K562 (cell line): ENCODE data around the gene ERBB3.
A peak's percentile ranks its signal among the peaks of the same experiment; 100 is the strongest.

Experiments used
- CBX1 ChIP-seq: sonication (generic); IDR thresholded peaks from 2 replicates; pipeline ENCODE4 v1.6.1; 2016; ENCODE audit warnings: antibody characterized with exemption, low read depth, mild to moderate bottlenecking
- HDAC6 ChIP-seq: IDR thresholded peaks from 2 replicates; pipeline ENCODE4 v1.6.1; 2012; ENCODE audit warnings: low read depth, mild to moderate bottlenecking, control low read depth, inconsistent platforms, low read length, moderate library complexity
- HMGXB4 ChIP-seq: sonication (generic); formaldehyde crosslinking; IDR thresholded peaks from 2 replicates; pipeline ENCODE4 v1.8.1; 2023; ENCODE audit warnings: mild to moderate bottlenecking, missing genetic modification reagents
- MAFF ChIP-seq: IDR thresholded peaks from 2 replicates; pipeline ENCODE4 v1.6.1; 2012; ENCODE audit warnings: low read length, improper control_type of control experiment
- NFE2L1 ChIP-seq: fragments of 450-650 bp; IDR thresholded peaks from 2 replicates; pipeline ENCODE4 v1.6.1; 2016; ENCODE audit warnings: missing genetic modification characterization, low read depth, mild to moderate bottlenecking, missing compliant biosample characterization, moderate library complexity, borderline replicate concordance
- POLR2A ChIP-seq: fragments of 450-650 bp; conservative IDR thresholded peaks from 2 replicates; pipeline ENCODE4 v1.6.1; 2016
- POLR2AphosphoS2 ChIP-seq: IDR thresholded peaks from 2 replicates; pipeline ENCODE4 v1.6.1; 2012; ENCODE audit warnings: low read length, improper control_type of control experiment
- POLR2G ChIP-seq: fragments of 200-400 bp; formaldehyde crosslinking; IDR thresholded peaks from 2 replicates; pipeline ENCODE4 v1.6.1; 2017; ENCODE audit warnings: low read depth, mild to moderate bottlenecking, antibody characterized with exemption, low read length, moderate library complexity
- STAT5B ChIP-seq: fragments of 250-450 bp; sonication (Bioruptor Pico); IDR thresholded peaks from 2 replicates; pipeline ENCODE4 v1.8.0; 2021; ENCODE audit warnings: mild to moderate bottlenecking, inconsistent platforms
- TAF1 ChIP-seq: IDR thresholded peaks from 2 replicates; pipeline ENCODE4 v1.6.1; 2011; ENCODE audit warnings: mild to moderate bottlenecking, low read length, moderate library complexity; ENCODE audit not compliant: insufficient read depth, control insufficient read depth, severe bottlenecking; ENCODE audit errors: extremely low read depth
- TEAD4 ChIP-seq, 2 experiments: sonication (generic) in 1 of 2; formaldehyde crosslinking in 1 of 2; IDR thresholded peaks; 2 replicates each; pipeline versions ENCODE4 v1.6.1 to v1.8.0; 2012 to 2022; ENCODE audit warnings: borderline replicate concordance in 1 of 2, inconsistent platforms in 1 of 2, low read length in 1 of 2, mild to moderate bottlenecking in 1 of 2, missing genetic modification reagents in 1 of 2
- ZFP36 ChIP-seq: fragments of 150-350 bp; IDR thresholded peaks from 2 replicates; pipeline ENCODE4 v1.6.1; 2018; ENCODE audit warnings: low read length, low read depth; ENCODE audit not compliant: partially characterized antibody
- ZNF217 ChIP-seq: sonication (generic); formaldehyde crosslinking; IDR thresholded peaks from 2 replicates; pipeline ENCODE4 v1.8.0; 2022; ENCODE audit warnings: mild to moderate bottlenecking, missing genetic modification reagents
- TF ChIP-seq, protein P1 (sequence below), 3 experiments: IDR thresholded peaks in 2 of 3; conservative IDR thresholded peaks in 1 of 3; 2 replicates each; pipeline ENCODE4 v1.5.1; 2011 to 2012; ENCODE audit warnings: low read length in 3 of 3, mild to moderate bottlenecking in 3 of 3, control low read depth in 2 of 3, improper control_type of control experiment in 1 of 3, inconsistent platforms in 1 of 3, low read depth in 1 of 3, mixed read lengths in 1 of 3, moderate library complexity in 1 of 3; ENCODE audit not compliant: insufficient read depth in 2 of 3

DNA sequence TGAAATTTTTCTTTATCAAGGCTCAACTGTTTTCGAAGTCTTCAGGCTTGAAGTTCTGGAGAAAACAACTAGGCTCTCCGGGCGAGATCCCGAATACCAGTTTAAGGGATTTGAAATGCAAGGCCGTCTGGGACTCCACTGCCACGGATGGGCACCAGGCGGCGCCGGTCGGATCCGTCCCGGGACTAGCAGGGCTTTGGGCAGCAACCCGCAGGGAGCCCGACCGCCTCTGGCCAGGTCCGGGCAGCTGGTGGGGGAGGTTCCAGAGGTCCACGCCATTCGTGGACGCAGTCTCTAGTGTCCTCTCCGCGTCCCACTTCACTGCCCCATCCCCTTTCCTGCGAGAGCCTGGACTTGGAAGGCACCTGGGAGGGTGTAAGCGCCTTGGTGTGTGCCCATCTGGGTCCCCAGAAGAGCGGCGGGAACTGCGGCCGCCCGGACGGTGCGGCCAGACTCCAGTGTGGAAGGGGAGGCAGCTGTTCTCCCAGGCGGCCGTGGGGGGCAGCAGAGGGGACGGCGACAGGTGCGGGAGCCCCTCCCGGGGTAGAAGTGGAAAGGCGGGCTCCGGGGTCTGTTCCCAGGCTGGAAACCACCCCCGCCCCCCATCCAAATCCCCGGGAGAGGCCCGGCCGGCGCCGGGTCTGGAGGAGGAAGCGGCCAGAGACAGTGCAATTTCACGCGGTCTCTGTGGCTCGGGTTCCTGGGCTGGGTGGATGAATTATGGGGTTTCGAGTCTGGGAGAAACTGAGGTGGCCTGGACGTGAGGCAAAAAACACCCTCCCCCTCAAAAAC lies 838 bp upstream of the ERBB3 start:
- TF ChIP-seq POLR2AphosphoS2 (no peak), HMGXB4 (CRISPR knock-in tag) (no peak; the same call in 1 of the 2 replicates), STAT5B (CRISPR knock-in tag) (no peak), POLR2G (peak; percentile 73), NFE2L1 (tag) (no peak), ZNF217 (CRISPR knock-in tag) (no peak), TEAD4 (IDR thresholded peaks at IDR 0.05; ENCODE audit: low read length) (no peak), TEAD4 (CRISPR knock-in tag; IDR thresholded peaks at IDR 0.05; ENCODE audit: borderline replicate concordance) (no peak), TAF1 (no peak), POLR2A (no peak), ZFP36 (no peak), MAFF (no peak), CBX1 (no peak), HDAC6 (no peak)
- TF ChIP-seq, protein P1, sequence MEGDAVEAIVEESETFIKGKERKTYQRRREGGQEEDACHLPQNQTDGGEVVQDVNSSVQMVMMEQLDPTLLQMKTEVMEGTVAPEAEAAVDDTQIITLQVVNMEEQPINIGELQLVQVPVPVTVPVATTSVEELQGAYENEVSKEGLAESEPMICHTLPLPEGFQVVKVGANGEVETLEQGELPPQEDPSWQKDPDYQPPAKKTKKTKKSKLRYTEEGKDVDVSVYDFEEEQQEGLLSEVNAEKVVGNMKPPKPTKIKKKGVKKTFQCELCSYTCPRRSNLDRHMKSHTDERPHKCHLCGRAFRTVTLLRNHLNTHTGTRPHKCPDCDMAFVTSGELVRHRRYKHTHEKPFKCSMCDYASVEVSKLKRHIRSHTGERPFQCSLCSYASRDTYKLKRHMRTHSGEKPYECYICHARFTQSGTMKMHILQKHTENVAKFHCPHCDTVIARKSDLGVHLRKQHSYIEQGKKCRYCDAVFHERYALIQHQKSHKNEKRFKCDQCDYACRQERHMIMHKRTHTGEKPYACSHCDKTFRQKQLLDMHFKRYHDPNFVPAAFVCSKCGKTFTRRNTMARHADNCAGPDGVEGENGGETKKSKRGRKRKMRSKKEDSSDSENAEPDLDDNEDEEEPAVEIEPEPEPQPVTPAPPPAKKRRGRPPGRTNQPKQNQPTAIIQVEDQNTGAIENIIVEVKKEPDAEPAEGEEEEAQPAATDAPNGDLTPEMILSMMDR (IDR thresholded peaks at IDR 0.05 in 2 of 3, conservative IDR thresholded peaks at IDR 0.05 in 1 of 3; ENCODE audit: insufficient read depth in 2 of 3, low read depth in 1 of 3, low read length in 3 of 3), result peak; percentile 64 to 67 (median 65)
